Stimulated activated memory B cell treated with anti-CD40 and anti-IgM and Interleukin-4, amounts not matched to agents 10 μg/mL and 1 μg/mL and 100 μg/mL, for 72 hours (primary cell): ENCODE results near the gene ZDHHC17.
"Not testable (repeated sequence)": the region's sequence is repeated elsewhere in the genome, so short reads cannot be mapped to it uniquely, and the experiment has no call there.

Source experiments
- ATAC-seq: fragments of 150-1000 bp; cut with Tn5 transposase; 2 replicates; pipeline ENCODE4 v1.10.0; 2021
- H3K27ac Mint-ChIP-seq: one replicate; pipeline ENCODE4 v1.8.0; 2022; ENCODE audit warnings: mild to moderate bottlenecking, mixed read lengths
- H3K27me3 Mint-ChIP-seq: one replicate; pipeline ENCODE4 v1.8.0; 2022; ENCODE audit warnings: mixed read lengths
- H3K36me3 Mint-ChIP-seq: one replicate; pipeline ENCODE4 v1.8.0; 2022; ENCODE audit warnings: mixed read lengths
- H3K4me1 Mint-ChIP-seq: one replicate; pipeline ENCODE4 v1.8.0; 2022; ENCODE audit warnings: mixed read lengths
- H3K4me3 Mint-ChIP-seq: one replicate; pipeline ENCODE4 v1.8.0; 2022; ENCODE audit warnings: mild to moderate bottlenecking, moderate library complexity, mixed read lengths
- H3K9me3 Mint-ChIP-seq: one replicate; pipeline ENCODE4 v1.8.0; 2022; ENCODE audit warnings: mixed read lengths

Gene ZDHHC17

GRCh38 chr12:76746516-76746915, 17.4 kb upstream of the ZDHHC17 start:
- no peak for ATAC-seq
- H3K36me3 Mint-ChIP-seq, result no peaks in the 10 kb centered on the region

DNA sequence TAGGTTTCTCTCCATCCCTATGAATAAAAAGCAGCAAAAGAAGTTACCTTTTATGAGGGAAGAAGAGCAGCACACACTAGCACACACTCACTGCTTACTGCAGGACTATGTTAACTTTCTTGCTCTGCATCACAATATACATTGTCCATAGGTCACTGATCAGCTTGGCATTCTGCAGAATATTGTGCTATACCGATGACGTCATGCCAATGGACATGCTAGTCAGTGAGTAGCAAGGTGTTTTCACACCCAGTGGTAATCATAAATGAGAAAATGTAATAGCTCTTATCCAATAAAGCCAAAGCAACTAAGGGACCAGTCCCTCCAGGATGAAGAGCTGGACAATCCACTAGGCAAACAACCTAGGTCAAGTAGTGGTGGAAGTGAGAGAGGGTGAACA, 16.7 kb upstream of the ZDHHC17 start:
- Mint-ChIP-seq H3K36me3 (no peaks in the 10 kb centered on the region), H3K4me3 (no peak overlapping the region), H3K9me3 (no peaks in the 10 kb centered on the region), H3K4me1 (no peaks in the 10 kb centered on the region), H3K27me3 (peaks cover 42% of the 10 kb centered on the region), H3K27ac (no peak overlapping the region)
- ATAC-seq, result no peak

More at GRCh38 chr12:76746516-76746915, 17.4 kb upstream of the ZDHHC17 start:
- no peaks in the 10 kb centered on the region for H3K4me1 Mint-ChIP-seq
- H3K4me3 Mint-ChIP-seq, result no peak overlapping the region
- peaks cover 49% of the 10 kb centered on the region for H3K27me3 Mint-ChIP-seq
- H3K27ac Mint-ChIP-seq, result no peak overlapping the region
- no peaks in the 10 kb centered on the region for H3K9me3 Mint-ChIP-seq

DNA sequence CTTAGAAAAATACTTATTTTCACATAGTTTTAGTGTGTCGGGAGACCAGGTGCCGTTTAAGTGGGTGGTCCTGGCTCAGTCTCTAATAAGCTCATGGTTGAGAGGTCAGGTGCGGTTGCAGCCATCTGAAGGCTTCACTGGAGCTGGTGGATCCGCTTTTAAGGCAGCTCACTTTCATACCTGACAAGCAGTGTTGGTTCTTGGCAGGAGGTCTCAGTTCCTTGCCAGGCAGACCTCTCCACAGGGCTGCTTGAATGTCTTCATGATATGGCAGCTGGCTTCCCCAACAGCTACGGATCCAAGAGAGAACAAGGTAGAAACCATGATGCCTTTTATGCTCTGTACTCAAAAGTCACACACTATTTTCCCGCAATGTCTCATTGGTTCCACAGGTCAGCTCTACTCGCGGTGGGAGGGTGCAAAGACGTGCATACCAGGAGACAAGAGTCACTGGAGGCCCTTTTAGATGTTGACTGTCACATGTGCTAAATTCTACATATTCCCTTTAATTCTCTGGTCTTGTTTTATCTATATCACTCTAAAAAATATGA, 8.0 kb upstream of the ZDHHC17 start:
- Mint-ChIP-seq H3K4me1 (no peaks in the 10 kb centered on the region), H3K36me3 (no peaks in the 10 kb centered on the region), H3K27ac (no peak overlapping the region), H3K4me3 (no peak overlapping the region), H3K27me3 (peaks cover 3% of the 10 kb centered on the region), H3K9me3 (peaks cover 3% of the 10 kb centered on the region)
- ATAC-seq, result no peak

GRCh38 chr12:76757694-76758093, 6.2 kb upstream of the ZDHHC17 start:
- H3K27ac Mint-ChIP-seq, result no peak overlapping the region
- no peaks in the 10 kb centered on the region for H3K36me3 Mint-ChIP-seq
- H3K9me3 Mint-ChIP-seq, result peaks cover 3% of the 10 kb centered on the region
- no peak overlapping the region for H3K4me3 Mint-ChIP-seq
- ATAC-seq, result no peak
- no peaks in the 10 kb centered on the region for H3K27me3 Mint-ChIP-seq
- peaks cover under 1% of the 10 kb centered on the region for H3K4me1 Mint-ChIP-seq

- Mint-ChIP-seq H3K9me3 (peaks cover 3% of the 10 kb centered on the region), H3K27me3 (no peaks in the 10 kb centered on the region), H3K4me3 (peak overlapping the region; percentile 92), H3K27ac (peak overlapping the region; percentile 95), H3K4me1 (peaks cover 35% of the 10 kb centered on the region), H3K36me3 (no peaks in the 10 kb centered on the region)
- ATAC-seq, result no peak
These were observed 1.3 kb upstream of the ZDHHC17 start for GRCh38 chr12:76762601-76762980.

DNA sequence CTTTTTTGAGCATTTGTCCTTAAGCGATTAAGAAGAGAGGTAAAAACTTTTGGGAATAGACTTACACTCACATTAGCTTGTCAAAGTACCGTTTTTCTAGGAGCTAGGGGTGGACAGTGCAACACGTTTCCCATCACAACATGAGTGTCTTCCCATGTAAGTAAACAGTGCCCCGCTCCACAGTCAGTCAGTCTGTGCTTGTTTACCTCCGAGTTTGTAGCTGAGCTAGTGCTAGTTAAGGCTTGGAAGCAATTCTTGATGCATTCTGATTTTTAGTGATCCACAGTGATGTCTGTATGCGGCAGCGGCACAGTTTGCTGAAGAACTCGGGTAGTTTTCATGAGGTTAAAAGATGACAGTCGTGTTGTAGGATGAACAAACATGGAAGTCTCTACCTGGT, 941 bp downstream of the ZDHHC17 start:
- Mint-ChIP-seq H3K9me3 (no peaks in the 10 kb centered on the region), H3K27ac (peak overlapping the region; percentile 95), H3K4me3 (peak overlapping the region; percentile 92), H3K4me1 (peaks cover 50% of the 10 kb centered on the region), H3K27me3 (no peaks in the 10 kb centered on the region), H3K36me3 (no peaks in the 10 kb centered on the region)
- no peak for ATAC-seq

GRCh38 chr12:76765598-76765997, 1.7 kb downstream of the ZDHHC17 start:
- Mint-ChIP-seq H3K36me3 (no peaks in the 10 kb centered on the region), H3K4me3 (peak overlapping the region; percentile 92), H3K27ac (peak overlapping the region; percentile 95), H3K9me3 (no peaks in the 10 kb centered on the region), H3K4me1 (peaks cover 56% of the 10 kb centered on the region), H3K27me3 (no peaks in the 10 kb centered on the region)
- ATAC-seq, result no peak

GRCh38 chr12:76766161-76766560, 2.2 kb downstream of the ZDHHC17 start:
- H3K27ac Mint-ChIP-seq, result peak overlapping the region; percentile 67
- no peaks in the 10 kb centered on the region for H3K36me3 Mint-ChIP-seq
- H3K4me1 Mint-ChIP-seq, result peaks cover 56% of the 10 kb centered on the region
- no peak overlapping the region for H3K4me3 Mint-ChIP-seq
- no peaks in the 10 kb centered on the region for H3K9me3 Mint-ChIP-seq
- no peaks in the 10 kb centered on the region for H3K27me3 Mint-ChIP-seq
- ATAC-seq, result no peak

- Mint-ChIP-seq H3K36me3 (peaks cover 7% of the 10 kb centered on the region), H3K4me3 (no peak overlapping the region), H3K27ac (no peak overlapping the region), H3K9me3 (no peaks in the 10 kb centered on the region), H3K4me1 (peaks cover 61% of the 10 kb centered on the region), H3K27me3 (no peaks in the 10 kb centered on the region)
- no peak for ATAC-seq
These were observed 4.7 kb downstream of the ZDHHC17 start for GRCh38 chr12:76768576-76768975.

DNA sequence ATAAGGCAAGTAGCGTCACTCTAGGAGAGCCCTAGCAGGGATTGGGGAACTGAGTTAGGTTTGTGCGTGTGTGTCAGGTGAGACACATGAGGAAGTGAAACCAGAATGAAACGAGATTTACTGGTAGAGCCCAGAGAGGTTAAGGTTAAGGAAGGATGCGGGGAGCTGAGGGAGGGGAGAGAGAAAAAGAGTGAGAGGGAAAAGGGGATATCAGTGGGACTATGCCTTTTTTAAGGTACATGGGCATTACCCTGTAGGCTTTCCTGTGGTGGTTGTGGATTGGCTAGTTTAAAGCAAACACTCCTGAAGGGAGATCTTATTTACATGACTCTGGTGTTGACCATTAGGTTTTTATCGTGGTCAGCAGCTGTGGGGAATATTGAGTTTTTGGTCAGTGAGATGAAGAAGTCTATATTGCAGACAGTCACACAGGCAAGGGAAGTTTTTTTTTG, 13.9 kb downstream of the ZDHHC17 start:
- Mint-ChIP-seq H3K4me3 (peak overlapping the region; percentile 14), H3K27me3 (no peaks in the 10 kb centered on the region), H3K9me3 (peaks cover 4% of the 10 kb centered on the region), H3K36me3 (peaks cover 36% of the 10 kb centered on the region), H3K4me1 (peaks cover 61% of the 10 kb centered on the region), H3K27ac (peak overlapping the region; percentile 56)
- ATAC-seq, result peak; percentile 99

DNA sequence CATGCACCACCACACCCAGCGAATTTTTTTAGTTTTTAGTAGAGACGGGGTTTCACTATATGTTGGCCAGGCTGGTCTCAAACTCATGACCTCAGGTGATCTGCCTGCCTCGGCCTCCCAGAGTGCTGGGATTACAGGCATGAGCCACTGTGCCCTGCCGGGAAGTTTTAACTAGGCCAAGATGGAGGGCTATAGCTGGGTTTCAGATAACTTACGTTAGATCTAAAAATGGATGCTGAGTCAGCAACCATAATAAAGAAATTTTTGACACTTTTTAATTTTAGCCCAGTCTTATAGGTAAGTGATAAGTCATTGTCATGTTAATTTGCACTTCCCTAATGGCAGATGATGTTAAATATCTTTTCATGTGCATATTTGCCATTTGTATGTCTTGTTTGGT, 14.4 kb downstream of the ZDHHC17 start:
- H3K4me1 Mint-ChIP-seq, result peaks cover 63% of the 10 kb centered on the region

GRCh38 chr12:76779310-76779709, 15.4 kb downstream of the ZDHHC17 start:
- peaks cover 45% of the 10 kb centered on the region for H3K36me3 Mint-ChIP-seq
- H3K4me1 Mint-ChIP-seq, result peaks cover 71% of the 10 kb centered on the region
- not testable (repeated sequence) for H3K4me3 Mint-ChIP-seq, H3K27me3 Mint-ChIP-seq, ATAC-seq, H3K9me3 Mint-ChIP-seq
- peak overlapping the region; percentile 56 for H3K27ac Mint-ChIP-seq

More for the DNA sequence above, 14.4 kb downstream of the ZDHHC17 start:
- ATAC-seq, result no peak
- H3K4me3 Mint-ChIP-seq, result no peak overlapping the region
- peak overlapping the region; percentile 56 for H3K27ac Mint-ChIP-seq
- H3K36me3 Mint-ChIP-seq, result peaks cover 36% of the 10 kb centered on the region
- H3K9me3 Mint-ChIP-seq, result peaks cover 7% of the 10 kb centered on the region
- H3K27me3 Mint-ChIP-seq, result no peaks in the 10 kb centered on the region

DNA sequence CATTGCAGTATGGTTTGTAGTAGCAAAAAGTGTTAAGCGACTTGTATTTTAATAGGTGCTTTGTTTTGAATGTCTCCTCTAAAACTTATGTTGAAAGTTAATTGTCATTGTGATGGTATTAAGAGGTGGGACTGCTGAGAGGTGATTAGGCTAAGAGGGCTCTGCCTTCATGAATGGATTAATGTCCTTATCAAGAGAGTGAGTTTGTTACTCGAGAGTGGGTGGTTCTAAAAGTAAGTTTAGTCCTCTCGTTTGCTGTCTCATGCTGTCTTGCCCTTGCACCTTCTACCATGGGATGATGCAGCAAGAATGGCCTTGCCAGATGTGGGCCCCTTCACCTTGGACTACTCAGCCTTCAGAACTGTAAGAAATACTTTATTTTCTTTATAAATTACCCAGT, 17.4 kb downstream of the ZDHHC17 start:
- no peak for ATAC-seq
- Mint-ChIP-seq H3K4me1 (peaks cover 78% of the 10 kb centered on the region), H3K36me3 (peaks cover 53% of the 10 kb centered on the region), H3K4me3 (no peak overlapping the region), H3K27ac (no peak overlapping the region), H3K27me3 (no peaks in the 10 kb centered on the region), H3K9me3 (peaks cover 11% of the 10 kb centered on the region)

DNA sequence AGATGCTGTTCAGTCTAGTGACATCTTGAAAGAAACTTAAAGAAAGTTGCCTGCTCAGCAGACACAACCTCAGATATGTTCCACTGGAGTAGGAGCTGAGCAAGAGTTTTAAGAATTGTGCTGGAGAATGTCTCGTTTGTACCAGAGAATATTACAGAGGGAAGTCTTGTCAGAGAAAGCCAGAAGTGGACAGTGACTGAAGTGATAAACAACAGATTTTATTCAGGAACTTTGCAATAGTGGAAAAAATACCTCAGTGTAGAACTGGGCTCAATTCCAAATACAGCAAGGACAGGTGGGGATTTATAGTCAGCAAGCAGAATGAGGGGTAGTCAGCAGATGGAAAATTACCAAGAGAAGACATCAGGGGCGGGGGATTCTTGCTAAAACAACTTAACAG, 18.6 kb downstream of the ZDHHC17 start:
- Mint-ChIP-seq H3K27me3 (no peaks in the 10 kb centered on the region), H3K27ac (peak overlapping the region; percentile 49), H3K36me3 (peaks cover 56% of the 10 kb centered on the region), H3K4me3 (no peak overlapping the region), H3K4me1 (peaks cover 81% of the 10 kb centered on the region), H3K9me3 (peaks cover 13% of the 10 kb centered on the region)
- no peak for ATAC-seq

- ATAC-seq, result no peak
- Mint-ChIP-seq H3K4me1 (peaks cover 69% of the 10 kb centered on the region), H3K27me3 (no peaks in the 10 kb centered on the region), H3K4me3 (no peak overlapping the region), H3K9me3 (peaks cover 13% of the 10 kb centered on the region), H3K27ac (no peak overlapping the region), H3K36me3 (peaks cover 51% of the 10 kb centered on the region)
These were observed 20.7 kb downstream of the ZDHHC17 start for GRCh38 chr12:76784600-76785051.

- Mint-ChIP-seq H3K27me3 (no peaks in the 10 kb centered on the region), H3K4me1 (peaks cover 69% of the 10 kb centered on the region), H3K36me3 (peaks cover 43% of the 10 kb centered on the region), H3K27ac (peak overlapping the region; percentile 12), H3K4me3 (no peak overlapping the region), H3K9me3 (peaks cover 13% of the 10 kb centered on the region)
- no peak for ATAC-seq
These were observed 21.5 kb downstream of the ZDHHC17 start for GRCh38 chr12:76785407-76785806.
